Measurements from ENCODE around the gene TMEM181.
"Not testable (repeated sequence)": the region's sequence is repeated elsewhere in the genome, so short reads cannot be mapped to it uniquely, and the experiment has no call there.

Gene TMEM181

GRCh38 chr6:158538741-158539140 lies 21.1 kb upstream of the TMEM181 start:
- no peak for DNase-seq (ENCODE audit: low read depth)

GRCh38 chr6:158539413-158539812 lies 20.5 kb upstream of the TMEM181 start:
- DNase-seq (ENCODE audit: low read depth), result no peak

- DNase-seq (ENCODE audit: low read depth), result no peak
Observed at GRCh38 chr6:158539881-158540280, 20.0 kb upstream of the TMEM181 start.

GRCh38 chr6:158543606-158544185 lies 16.2 kb upstream of the TMEM181 start:
- no peak for DNase-seq (ENCODE audit: low read depth)

DNA sequence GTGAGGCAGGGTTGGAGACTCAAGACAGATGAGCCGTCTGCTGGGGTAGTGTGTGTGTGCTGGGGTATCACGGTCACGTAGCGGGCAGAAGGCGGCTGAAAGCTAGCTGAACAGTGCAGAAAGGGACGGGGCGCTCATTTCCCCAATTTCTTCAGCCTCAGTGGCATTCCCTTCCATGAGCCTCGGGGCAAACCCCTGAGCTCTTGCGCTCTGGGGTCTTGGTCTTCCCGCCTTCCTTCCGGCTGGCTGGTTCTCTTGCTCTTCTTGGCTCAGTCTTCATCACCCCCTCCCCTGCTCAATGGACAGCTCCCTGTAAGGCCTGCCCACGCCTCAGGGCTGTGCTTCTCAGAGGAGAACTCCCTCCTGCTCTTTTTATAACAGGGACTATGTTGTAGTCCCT lies 15.5 kb upstream of the TMEM181 start:
- no peak for DNase-seq (ENCODE audit: low read depth)

GRCh38 chr6:158545043-158545966 lies 14.6 kb upstream of the TMEM181 start:
- no peak for DNase-seq (ENCODE audit: low read depth)

- DNase-seq (ENCODE audit: low read depth), result no peak
Observed at GRCh38 chr6:158548418-158549161, 11.3 kb upstream of the TMEM181 start.

DNA sequence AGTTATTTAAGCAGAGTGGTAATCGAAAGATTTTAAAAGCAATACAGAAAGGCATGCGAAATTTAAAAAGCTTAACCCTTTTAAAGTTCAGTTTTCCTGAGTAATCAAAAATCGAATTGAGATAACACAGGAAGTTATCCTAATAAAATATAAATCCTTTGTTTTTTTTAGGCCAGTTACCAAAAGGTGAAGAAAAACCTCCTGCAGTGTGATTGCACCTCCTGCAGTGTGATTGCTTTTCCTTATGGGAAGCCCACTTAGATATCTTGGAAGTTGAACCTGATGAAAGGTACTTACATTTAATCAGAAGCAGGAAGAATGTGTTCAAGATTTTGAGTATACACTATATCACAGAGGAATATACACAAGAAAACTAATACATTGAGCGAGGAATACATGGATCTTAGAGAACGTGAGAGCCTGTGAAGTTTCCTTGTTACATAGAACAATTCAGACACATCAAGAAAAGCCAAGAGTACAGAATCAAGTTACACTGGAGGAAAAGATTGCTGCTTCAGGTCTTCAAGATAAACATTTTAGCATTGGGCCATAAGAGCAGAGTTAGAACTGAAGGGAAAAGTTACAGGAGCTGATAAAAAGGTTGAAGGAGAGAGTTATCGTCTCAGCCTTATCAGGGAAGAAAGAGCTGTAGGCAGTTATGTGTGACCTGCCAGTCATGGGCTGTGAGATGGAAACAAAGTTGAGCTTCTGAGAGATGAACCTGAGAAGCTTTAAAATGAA lies 7.7 kb upstream of the TMEM181 start:
- DNase-seq (ENCODE audit: low read depth), result no peak

DNA sequence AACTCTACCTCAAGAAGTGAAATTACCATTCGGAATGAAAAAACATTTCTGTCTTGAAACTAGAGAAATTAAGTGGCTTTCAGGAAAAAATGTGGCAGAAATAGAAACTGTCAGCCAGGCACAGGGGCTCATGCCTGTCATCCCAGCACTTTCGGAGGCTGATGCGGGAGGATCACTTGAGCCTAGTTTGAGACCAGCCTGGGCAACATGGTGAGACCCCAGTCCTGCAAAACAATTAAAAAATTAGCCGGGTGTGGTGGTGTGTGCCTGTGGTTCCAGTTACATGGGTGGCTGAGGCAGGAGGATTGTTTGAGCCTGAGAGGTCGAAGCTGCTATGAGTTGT lies 7.1 kb upstream of the TMEM181 start:
- no peak for DNase-seq (ENCODE audit: low read depth)

DNA sequence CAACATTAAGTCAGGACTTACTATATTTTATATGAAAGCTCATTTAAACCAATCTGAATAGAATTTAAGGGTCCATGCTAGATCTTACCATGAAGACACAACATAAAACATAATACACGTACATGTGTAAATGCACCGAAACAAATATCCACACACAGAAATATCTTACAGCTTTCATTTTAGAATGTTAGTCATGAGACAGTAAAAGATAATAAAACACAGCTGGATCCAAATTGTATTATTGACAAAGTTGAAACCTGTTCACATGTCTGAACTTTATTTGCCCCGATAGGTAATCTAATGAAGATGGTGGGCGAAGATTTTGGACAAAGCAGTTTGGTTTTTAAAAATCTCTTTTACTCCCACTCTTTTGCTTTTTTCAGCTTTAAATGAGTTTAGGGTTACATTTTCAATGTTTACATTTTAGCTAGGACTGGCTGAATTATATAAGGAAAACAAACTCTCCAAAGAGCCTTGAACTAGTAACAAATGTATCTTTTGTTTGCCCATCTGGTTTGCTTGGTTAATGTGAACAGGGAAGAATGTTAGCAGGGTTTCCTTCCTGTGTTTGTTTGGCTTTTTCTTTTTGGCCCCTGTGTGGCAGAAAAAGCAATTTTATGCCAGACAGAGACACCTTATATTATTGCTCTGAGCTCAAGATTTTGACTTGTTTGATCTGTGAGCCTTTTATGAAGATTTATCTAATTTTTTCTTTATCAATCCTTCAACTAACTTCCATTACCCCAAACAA lies 5.1 kb upstream of the TMEM181 start:
- no peak for DNase-seq (ENCODE audit: low read depth)

- DNase-seq (ENCODE audit: low read depth), result no peak
Observed at GRCh38 chr6:158556113-158556512, 3.8 kb upstream of the TMEM181 start.

GRCh38 chr6:158557110-158557509 lies 2.8 kb upstream of the TMEM181 start:
- DNase-seq (ENCODE audit: low read depth), result not testable (repeated sequence)

DNA sequence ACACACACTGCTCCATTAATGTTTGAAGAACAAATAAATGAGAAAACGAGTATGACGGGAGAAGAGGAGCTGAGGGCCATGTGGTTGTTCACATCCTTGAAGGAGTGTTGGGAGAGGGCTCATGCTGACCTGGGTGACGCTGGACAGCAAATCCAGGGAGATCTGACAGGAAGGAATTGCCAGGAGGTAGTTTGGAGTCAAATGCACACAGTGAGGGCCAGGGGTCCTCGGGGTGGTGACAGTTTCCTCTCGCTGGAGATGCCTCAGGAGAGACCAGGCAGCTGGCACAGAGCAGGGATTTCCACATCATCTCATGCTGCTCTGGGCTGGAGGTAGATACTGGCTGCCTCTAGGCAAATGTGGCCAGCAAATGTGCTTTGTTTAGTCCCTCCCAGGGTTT lies 2.0 kb upstream of the TMEM181 start:
- no peak for DNase-seq (ENCODE audit: low read depth)

DNA sequence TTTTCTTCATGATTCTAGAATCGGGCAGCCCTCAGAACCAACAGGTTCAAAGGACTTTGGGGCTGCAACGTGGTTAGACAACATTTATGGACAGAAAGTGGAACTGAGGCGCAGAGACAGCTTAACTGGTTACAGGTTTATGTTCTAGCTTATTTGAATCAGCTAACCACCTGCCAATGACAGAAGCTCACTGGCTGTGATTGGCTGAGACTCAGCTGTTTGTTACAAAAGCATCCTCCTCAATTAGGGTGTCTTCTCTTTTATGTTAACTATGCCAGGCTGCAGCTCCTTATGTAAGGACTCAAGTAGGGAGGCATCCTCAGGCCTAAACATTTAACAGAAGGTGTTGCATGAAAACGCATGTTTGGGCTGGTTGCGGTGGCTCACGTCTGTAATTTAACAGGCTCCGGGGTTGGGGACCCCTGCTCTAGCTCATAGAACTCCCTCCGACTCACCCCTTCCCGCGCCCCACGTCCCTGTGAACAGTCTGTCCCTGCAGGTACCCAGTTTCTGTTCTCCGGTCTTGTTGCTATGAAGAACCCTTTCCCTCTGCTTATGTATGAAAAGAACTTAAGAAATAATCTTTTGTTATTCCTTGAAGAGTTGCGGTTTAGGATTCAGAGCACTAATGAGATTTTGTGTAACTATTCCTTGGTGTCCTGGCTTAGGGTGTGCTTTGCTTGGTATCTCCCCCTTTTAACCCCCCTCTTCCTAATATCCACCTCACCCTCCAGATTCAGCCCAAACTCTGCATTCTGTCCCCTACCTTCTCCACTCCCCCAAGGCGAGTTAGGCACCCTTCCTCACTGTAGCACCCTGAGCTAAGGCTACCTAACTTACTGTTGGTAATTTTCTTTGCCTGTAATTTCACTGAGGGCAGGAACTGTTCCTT lies 1.2 kb upstream of the TMEM181 start:
- DNase-seq (ENCODE audit: low read depth), result no peak

DNA sequence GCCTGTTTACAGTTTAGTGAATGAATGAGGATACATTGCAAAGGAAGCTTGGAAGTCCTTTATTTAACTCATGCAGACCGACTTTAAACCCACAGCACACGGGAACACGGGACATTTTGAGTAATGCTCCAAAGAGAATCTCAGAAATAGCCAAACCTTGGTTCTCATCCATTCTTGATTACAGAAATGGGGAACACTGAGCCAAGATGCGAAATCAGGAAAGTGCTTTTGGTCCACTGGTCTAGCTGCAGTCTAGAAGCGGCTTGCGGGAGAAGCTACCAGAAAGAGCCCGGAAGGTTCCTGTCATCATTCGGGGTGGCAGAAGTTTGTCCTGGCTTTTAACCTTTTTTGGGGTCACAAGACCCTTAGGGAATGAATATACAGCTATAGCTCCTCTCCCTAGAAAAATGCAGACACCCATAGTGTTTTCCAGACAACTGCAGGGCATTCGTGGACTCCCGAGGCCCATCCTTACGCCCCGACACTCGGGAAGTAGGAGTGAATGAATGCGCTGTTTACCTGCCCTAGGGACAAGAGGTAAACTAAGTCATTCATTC lies 475 bp upstream of the TMEM181 start:
- no peak for DNase-seq (ENCODE audit: low read depth)

- DNase-seq (ENCODE audit: low read depth), result no peak
Observed at GRCh38 chr6:158560836-158561320, 987 bp downstream of the TMEM181 start.

DNA sequence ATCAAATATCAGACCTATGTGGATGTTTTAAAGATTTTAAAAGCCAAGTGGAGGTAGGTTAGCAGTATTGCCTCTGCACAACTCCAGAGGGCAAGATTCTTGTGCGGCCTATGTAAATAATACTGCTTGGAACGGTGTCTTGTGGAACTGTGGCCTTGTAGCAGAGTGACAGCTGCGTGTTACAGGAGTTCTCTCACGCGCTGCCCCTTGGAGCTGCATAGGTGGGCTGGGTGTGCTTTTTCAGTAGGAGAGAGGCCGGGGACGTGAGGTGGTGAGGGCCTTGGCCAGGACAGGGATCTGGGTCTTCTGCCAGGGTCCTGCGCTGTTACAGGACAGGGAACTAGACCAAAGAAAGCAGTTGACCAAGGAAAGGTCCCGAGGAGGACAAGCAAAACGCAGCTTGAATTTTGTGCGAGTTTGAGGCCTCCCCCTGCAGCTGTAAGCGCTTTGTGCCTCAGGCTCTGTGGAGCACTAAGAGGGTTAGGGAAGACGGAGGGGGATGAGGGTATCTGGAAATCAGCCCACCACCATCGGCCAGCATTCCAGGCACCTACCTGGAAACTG lies 1.5 kb downstream of the TMEM181 start:
- no peak for DNase-seq (ENCODE audit: low read depth)

GRCh38 chr6:158561938-158562337 lies 2.0 kb downstream of the TMEM181 start:
- DNase-seq (ENCODE audit: low read depth), result no peak

DNA sequence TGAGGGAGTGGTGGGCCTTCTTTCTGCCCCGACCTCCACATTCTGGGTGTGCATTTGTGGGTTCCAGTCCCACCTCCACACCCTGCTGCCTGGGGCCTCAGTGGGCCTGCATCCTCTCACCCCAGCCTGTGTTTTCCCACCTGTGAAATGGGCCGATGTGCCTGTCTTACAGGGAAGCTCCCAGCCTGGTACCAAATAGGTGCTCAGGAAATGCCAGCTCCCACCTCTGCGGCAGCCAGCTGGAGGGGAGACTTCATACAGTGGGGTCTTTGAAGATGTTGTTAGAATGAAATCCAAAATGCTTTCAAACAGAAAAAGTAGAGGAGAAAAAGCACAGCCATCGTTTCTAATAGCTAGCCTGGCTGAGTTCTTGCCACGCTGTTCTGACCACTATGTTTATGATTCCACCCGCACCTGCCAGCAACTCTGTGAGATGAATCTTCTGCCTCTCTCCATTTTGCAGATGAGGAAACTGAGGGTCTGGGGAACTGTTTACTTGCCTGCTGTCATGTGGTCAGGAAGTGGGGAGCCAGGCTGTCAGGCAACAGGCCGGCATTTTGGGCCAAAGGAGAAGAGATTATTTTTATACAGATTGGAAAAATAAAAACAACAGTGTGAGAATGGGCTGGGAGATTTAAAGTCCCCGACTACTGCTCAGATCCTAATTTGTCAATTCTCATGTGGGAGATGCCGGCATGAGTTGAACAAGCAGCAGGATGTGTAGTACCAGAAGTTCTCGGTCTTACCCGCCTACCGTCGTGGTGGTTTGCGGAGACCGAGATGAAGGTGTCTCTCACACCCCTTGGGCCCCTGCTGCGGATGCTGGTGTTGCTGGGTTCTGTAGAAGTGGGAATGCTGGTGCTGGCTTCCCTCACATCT lies 4.6 kb downstream of the TMEM181 start:
- DNase-seq (ENCODE audit: low read depth), result no peak
